Esophagus (tissue), 2 donors: ENCODE results near the gene LGALS3. TPM values are rescaled to one million over a fixed set of nuclear protein-coding genes. Genes with fewer than 3 reads are reported as not detected.

ENCODE experiments used
- H3K27ac ChIP-seq, 2 donors: one replicate each; pipeline ENCODE4 v1.5.1; 2013; ENCODE audit warnings: low read depth in 2 of 2, mild to moderate bottlenecking in 2 of 2, inconsistent platforms in 1 of 2, low read length in 1 of 2, moderate library complexity in 1 of 2
- H3K27me3 ChIP-seq, 2 donors: one replicate each; pipeline ENCODE4 v1.6.1; 2013; ENCODE audit warnings: low read length in 2 of 2, control low read depth in 1 of 2, mild to moderate bottlenecking in 1 of 2; ENCODE audit not compliant: insufficient read depth in 2 of 2, control insufficient read depth in 1 of 2
- H3K36me3 ChIP-seq, 2 donors: one replicate each; pipeline ENCODE4 v1.6.1; 2013; ENCODE audit warnings: low read length in 1 of 2; ENCODE audit not compliant: control insufficient read depth in 2 of 2, insufficient read depth in 2 of 2
- H3K4me1 ChIP-seq, 2 donors: one replicate each; pipeline ENCODE4 v1.6.1; 2013; ENCODE audit warnings: low read length in 1 of 2; ENCODE audit not compliant: control insufficient read depth in 2 of 2, insufficient read depth in 2 of 2
- H3K4me3 ChIP-seq, 2 donors: one replicate each; pipeline ENCODE4 v1.5.1; 2013; ENCODE audit warnings: low read length in 2 of 2, mild to moderate bottlenecking in 2 of 2, low read depth in 1 of 2, moderate library complexity in 1 of 2
- H3K9me3 ChIP-seq, 2 donors: one replicate each; pipeline ENCODE4 v1.6.1; 2013; ENCODE audit warnings: mild to moderate bottlenecking in 2 of 2, low read depth in 1 of 2, low read length in 1 of 2, moderate library complexity in 1 of 2; ENCODE audit not compliant: control insufficient read depth in 2 of 2, insufficient read depth in 1 of 2
- WGBS, 2 donors: extraction: QIAGEN DNeasy Blood & Tissue Kit; methylation state at CpG; one replicate each; pipeline ENCODE4 v1.1.7; 2013; 5-methylcytosine and 5-hydroxymethylcytosine counted together
- polyA plus RNA-seq, 2 donors: library from polyadenylated mRNA; stranded (reverse); fragments of 200-250 nt; gene quantifications; one replicate each; pipeline ENCODE4 v1.2.3, GENCODE V29; 2013
- donor health status: healthy with polysubstance abuse.
- donor health status: Bipolar disorder and iron deficiency.

LGALS3 gene
- polyA plus RNA-seq, 2 donors, result 412 to 630 TPM

- Histone ChIP-seq H3K4me1 (peaks cover 3 to 7% of the 10 kb centered on the region in 2 donors), H3K4me3 (no peak overlapping the region), H3K27ac (no peak overlapping the region), H3K36me3 (peaks cover 29 to 30% of the 10 kb centered on the region in 2 donors), H3K27me3 (no peaks in the 10 kb centered on the region), H3K9me3 (no peaks in the 10 kb centered on the region)
- 77 to 84% methylated on average over 4 of the region's 4 CpGs for whole genome bisulfite sequencing, 2 donors
Measured at GRCh38 chr14:55139696-55140509, 10.9 kb downstream of the LGALS3 start.

GRCh38 chr14:55141825-55142224, 12.8 kb downstream of the LGALS3 start:
- Histone ChIP-seq H3K36me3 (peaks cover 30 to 32% of the 10 kb centered on the region in 2 donors), H3K27ac (no peak overlapping the region)
- 96 to 97% methylated on average over 3 of the region's 3 CpGs for WGBS, 2 donors

GRCh38 chr14:55142466-55142865, 13.4 kb downstream of the LGALS3 start:
- Histone ChIP-seq H3K4me3 (no peak overlapping the region), H3K4me1 (peaks cover 3 to 4% of the 10 kb centered on the region in 2 donors), H3K27me3 (no peaks in the 10 kb centered on the region), H3K9me3 (no peaks in the 10 kb centered on the region), H3K36me3 (peaks cover 30 to 32% of the 10 kb centered on the region in 2 donors), H3K27ac (no peak overlapping the region)
- 80 to 82% methylated on average over 2 of the region's 2 CpGs for WGBS, 2 donors

More at GRCh38 chr14:55141825-55142224, 12.8 kb downstream of the LGALS3 start:
- Histone ChIP-seq H3K9me3 (no peaks in the 10 kb centered on the region), H3K27me3 (no peaks in the 10 kb centered on the region), H3K4me3 (no peak overlapping the region), H3K4me1 (peaks cover 3 to 4% of the 10 kb centered on the region in 2 donors)

GRCh38 chr14:55146425-55146824, 17.4 kb downstream of the LGALS3 start:
- 84 to 85% methylated on average over 2 of the region's 2 CpGs for WGBS, 2 donors
- Histone ChIP-seq H3K9me3 (no peaks in the 10 kb centered on the region), H3K27me3 (no peaks in the 10 kb centered on the region), H3K4me3 (no peak overlapping the region), H3K4me1 (no peaks in the 10 kb centered on the region), H3K36me3 (peaks cover 10 to 12% of the 10 kb centered on the region in 2 donors), H3K27ac (no peak overlapping the region)

GRCh38 chr14:55151601-55152000, 22.5 kb downstream of the LGALS3 start:
- Histone ChIP-seq H3K4me1 (no peaks in the 10 kb centered on the region), H3K27ac (no peak overlapping the region), H3K9me3 (no peaks in the 10 kb centered on the region), H3K36me3 (no peaks in the 10 kb centered on the region), H3K27me3 (no peaks in the 10 kb centered on the region), H3K4me3 (no peak overlapping the region)
- WGBS, 2 donors, result 94 to 96% methylated on average over 1 of the region's 1 CpG

GRCh38 chr14:55152052-55152753, 23.2 kb downstream of the LGALS3 start:
- Histone ChIP-seq H3K36me3 (no peaks in the 10 kb centered on the region), H3K27ac (no peak overlapping the region), H3K4me1 (no peaks in the 10 kb centered on the region), H3K4me3 (no peak overlapping the region), H3K27me3 (no peaks in the 10 kb centered on the region), H3K9me3 (no peaks in the 10 kb centered on the region)
- WGBS, 2 donors, result 79 to 89% methylated on average over 1 of the region's 1 CpG

- Histone ChIP-seq H3K27ac (no peak overlapping the region), H3K4me3 (no peak overlapping the region), H3K9me3 (no peaks in the 10 kb centered on the region), H3K4me1 (no peaks in the 10 kb centered on the region), H3K27me3 (no peaks in the 10 kb centered on the region), H3K36me3 (no peaks in the 10 kb centered on the region)
- WGBS, 2 donors, result 97% methylated on average over 3 of the region's 3 CpGs
Measured at GRCh38 chr14:55153951-55154350, 24.9 kb downstream of the LGALS3 start.

GRCh38 chr14:55157080-55157479, 28.0 kb downstream of the LGALS3 start:
- Histone ChIP-seq H3K27me3 (no peaks in the 10 kb centered on the region), H3K9me3 (no peaks in the 10 kb centered on the region), H3K4me1 (no peaks in the 10 kb centered on the region), H3K27ac (no peak overlapping the region), H3K4me3 (no peak overlapping the region), H3K36me3 (no peaks in the 10 kb centered on the region)
- WGBS, 2 donors, result 71 to 77% methylated on average over 1 of the region's 1 CpG

- Histone ChIP-seq H3K27me3 (no peaks in the 10 kb centered on the region), H3K36me3 (no peaks in the 10 kb centered on the region), H3K27ac (no peak overlapping the region), H3K4me1 (no peaks in the 10 kb centered on the region), H3K4me3 (no peak overlapping the region), H3K9me3 (no peaks in the 10 kb centered on the region)
- 80 to 81% methylated on average over 3 of the region's 3 CpGs for WGBS, 2 donors
Measured at GRCh38 chr14:55158412-55158811, 29.4 kb downstream of the LGALS3 start.
